Nephron progenitor cell (in vitro differentiated cells): ENCODE results near the gene RMI2.

Source experiments
- DNase-seq: peaks from one replicate; pipeline ENCODE4 v3.0.0; 2021
- H3K27ac Mint-ChIP-seq: 2 replicates; pipeline ENCODE4 v1.8.0; 2021; ENCODE audit warnings: mild to moderate bottlenecking, moderate library complexity, mixed read lengths
- H3K27me3 Mint-ChIP-seq: 2 replicates; pipeline ENCODE4 v1.8.0; 2021; ENCODE audit warnings: mild to moderate bottlenecking, low read depth, mixed read lengths; ENCODE audit not compliant: poor library complexity
- H3K36me3 Mint-ChIP-seq: 2 replicates; pipeline ENCODE4 v1.8.0; 2021; ENCODE audit warnings: low read depth, mixed read lengths
- H3K4me1 Mint-ChIP-seq: 2 replicates; pipeline ENCODE4 v1.8.0; 2021; ENCODE audit warnings: mixed read lengths
- H3K4me3 Mint-ChIP-seq: 2 replicates; pipeline ENCODE4 v1.8.0; 2021; ENCODE audit warnings: mild to moderate bottlenecking, moderate library complexity, mixed read lengths
- H3K9me3 Mint-ChIP-seq: 2 replicates; pipeline ENCODE4 v1.8.0; 2021; ENCODE audit warnings: mild to moderate bottlenecking, moderate library complexity, mixed read lengths
- TF ChIP-seq, protein P1 (sequence below): fragments of 200-600 bp; sonication (generic); IDR thresholded peaks from 2 replicates; pipeline ENCODE4 v1.5.0; 2021; ENCODE audit warnings: antibody characterized with exemption

The RMI2 gene

DNA sequence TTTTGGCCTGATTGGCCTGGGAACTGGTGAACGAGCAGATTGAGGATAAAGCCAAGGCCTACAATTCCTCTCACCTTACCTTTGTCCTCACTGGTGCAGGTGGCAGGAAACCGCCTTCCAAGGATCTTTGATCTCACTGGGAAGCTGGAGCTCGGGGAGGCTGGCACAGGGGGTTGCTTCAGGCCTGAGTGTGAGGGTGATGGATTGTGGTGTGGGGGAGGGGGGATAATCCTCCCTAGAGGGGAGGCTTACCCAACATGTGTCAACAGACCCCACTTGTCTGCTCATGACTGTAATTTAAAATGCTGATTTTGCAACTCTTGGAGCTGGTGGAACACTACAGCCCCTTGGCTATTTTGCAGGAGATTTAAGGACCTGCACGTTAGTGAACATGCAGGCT lies 4.5 kb upstream of the RMI2 start:
- Mint-ChIP-seq H3K27me3 (peaks cover 3% of the 10 kb centered on the region), H3K9me3 (peaks cover 18% of the 10 kb centered on the region), H3K4me3 (no peak overlapping the region), H3K36me3 (peaks cover 8% of the 10 kb centered on the region), H3K27ac (no peak overlapping the region), H3K4me1 (peaks cover 31% of the 10 kb centered on the region)
- DNase-seq = no peak
- TF ChIP-seq, protein P1, sequence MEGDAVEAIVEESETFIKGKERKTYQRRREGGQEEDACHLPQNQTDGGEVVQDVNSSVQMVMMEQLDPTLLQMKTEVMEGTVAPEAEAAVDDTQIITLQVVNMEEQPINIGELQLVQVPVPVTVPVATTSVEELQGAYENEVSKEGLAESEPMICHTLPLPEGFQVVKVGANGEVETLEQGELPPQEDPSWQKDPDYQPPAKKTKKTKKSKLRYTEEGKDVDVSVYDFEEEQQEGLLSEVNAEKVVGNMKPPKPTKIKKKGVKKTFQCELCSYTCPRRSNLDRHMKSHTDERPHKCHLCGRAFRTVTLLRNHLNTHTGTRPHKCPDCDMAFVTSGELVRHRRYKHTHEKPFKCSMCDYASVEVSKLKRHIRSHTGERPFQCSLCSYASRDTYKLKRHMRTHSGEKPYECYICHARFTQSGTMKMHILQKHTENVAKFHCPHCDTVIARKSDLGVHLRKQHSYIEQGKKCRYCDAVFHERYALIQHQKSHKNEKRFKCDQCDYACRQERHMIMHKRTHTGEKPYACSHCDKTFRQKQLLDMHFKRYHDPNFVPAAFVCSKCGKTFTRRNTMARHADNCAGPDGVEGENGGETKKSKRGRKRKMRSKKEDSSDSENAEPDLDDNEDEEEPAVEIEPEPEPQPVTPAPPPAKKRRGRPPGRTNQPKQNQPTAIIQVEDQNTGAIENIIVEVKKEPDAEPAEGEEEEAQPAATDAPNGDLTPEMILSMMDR = no peak

DNA sequence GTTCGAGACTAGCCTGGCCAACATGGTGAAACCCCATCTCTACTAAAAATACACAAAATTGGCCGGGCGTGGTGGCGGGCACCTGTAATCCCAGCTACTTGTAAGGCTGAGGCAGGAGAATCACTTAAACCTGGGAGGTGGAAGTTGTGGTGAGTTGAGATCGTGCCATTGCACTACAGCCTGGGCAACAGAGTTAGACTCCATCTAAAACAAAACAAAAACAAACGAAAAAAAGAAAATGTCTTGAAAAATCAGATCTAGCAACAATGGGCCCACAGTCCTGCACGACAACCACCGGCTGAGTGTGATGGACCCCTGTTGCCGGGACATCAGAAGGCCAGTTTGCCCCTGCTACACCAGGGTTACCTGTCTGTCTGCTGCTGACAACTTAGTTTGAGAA lies 3.9 kb upstream of the RMI2 start:
- Mint-ChIP-seq H3K4me3 (no peak overlapping the region), H3K9me3 (peaks cover 16% of the 10 kb centered on the region), H3K4me1 (peaks cover 35% of the 10 kb centered on the region), H3K27me3 (peaks cover 3% of the 10 kb centered on the region), H3K27ac (no peak overlapping the region), H3K36me3 (peaks cover 7% of the 10 kb centered on the region)
- no peak for DNase-seq
- TF ChIP-seq, protein P1 = no peak

DNA sequence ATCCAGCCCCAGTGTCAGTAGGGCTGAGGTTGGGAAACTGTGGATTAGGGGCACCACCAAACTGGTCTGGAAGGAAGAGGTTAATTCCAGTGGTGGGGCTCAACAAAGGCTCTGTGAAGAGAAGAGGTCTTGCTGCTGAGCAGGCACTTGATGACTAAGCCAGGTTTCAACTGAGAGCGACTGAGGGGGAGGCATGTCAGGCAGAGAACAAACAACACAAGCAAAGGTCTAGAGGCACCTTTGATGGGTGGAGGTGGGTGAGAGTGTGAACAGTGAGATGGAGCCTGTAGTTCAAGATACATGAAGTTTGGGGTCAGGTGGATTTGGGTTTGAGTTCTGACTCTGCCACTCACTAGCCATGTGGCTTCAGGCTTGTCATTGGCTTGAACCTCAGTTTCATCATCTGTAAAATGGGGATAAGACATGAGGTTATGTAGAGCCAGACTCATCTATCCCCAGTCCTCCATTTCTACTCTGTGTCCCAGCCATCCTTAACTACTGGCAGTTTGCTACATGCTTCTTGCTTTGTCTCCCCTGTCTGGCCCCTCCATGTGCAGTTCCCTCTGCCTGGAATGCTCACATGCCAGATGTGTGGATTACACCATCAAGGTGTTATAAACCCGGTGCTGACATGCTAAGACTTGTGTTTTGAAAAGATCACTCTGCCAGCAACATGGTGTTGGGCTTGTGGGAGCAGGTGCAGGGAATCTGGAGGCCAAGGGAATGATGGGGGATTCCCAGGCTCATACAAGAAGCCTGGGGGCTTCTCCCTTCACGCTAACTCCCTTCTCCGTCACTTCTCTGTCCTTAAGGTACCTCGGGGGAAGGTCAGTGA lies 3.0 kb upstream of the RMI2 start:
- H3K9me3 Mint-ChIP-seq = peaks cover 7% of the 10 kb centered on the region
- no peaks in the 10 kb centered on the region for H3K27me3 Mint-ChIP-seq
- peaks cover 43% of the 10 kb centered on the region for H3K4me1 Mint-ChIP-seq
- TF ChIP-seq, protein P1 = no peak
- no peak overlapping the region for H3K4me3 Mint-ChIP-seq
- H3K27ac Mint-ChIP-seq = no peak overlapping the region
- DNase-seq = no peak
- H3K36me3 Mint-ChIP-seq = no peaks in the 10 kb centered on the region

DNA sequence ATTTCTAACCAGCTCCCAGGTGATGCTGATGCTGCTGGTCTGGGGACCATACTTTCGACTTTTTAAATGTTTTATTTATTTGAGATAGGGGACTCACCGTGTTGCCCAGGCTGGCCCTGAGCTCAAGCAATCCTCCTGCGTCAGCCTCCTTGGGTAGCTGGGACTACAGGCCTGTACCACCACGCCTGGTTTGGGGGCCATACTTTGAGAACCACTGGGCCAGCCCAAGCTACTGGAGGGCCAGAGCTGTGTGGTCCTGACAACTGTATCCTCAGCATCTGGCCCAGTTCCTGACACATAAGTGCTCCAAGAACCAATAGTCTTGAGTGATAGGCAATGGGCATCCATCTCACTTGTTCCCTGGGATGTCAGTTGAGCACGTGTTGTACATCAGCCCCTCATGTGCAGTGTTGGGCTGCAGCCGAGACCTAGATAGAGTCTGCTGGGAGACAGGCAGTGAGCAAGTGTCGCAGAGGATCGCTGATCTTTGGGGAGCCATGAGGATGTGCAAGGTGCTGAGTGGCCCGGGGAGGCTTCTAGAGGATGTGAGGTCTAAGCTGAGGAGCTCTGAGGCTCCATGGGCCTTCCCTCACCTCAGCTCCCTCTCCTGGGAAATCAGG lies 1.6 kb downstream of the RMI2 start:
- Mint-ChIP-seq H3K4me3 (peak overlapping the region; percentile 91), H3K27ac (no peak overlapping the region), H3K36me3 (peaks cover 10% of the 10 kb centered on the region), H3K27me3 (peaks cover 2% of the 10 kb centered on the region), H3K9me3 (no peaks in the 10 kb centered on the region), H3K4me1 (peaks cover 69% of the 10 kb centered on the region)
- TF ChIP-seq, protein P1 = no peak
- no peak for DNase-seq

DNA sequence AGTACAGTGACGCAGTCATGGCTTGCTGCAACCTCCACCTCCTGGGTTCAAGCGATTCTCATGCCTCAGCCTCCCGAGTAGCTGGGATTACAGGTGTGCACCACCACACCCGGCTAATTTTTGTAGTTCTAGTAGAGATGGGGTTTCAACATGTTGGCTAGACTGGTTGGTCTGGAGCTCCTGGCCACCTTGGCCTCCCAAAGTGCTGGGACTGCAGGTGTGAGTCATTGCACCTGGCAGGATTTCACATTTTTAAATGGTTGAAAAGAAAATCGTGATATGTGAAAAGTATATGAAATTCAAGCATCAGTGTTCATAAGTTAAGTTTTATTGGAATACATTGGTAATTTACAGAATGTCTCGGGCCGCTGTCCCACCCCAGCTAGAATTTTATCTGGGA lies 2.6 kb downstream of the RMI2 start:
- no peaks in the 10 kb centered on the region for H3K9me3 Mint-ChIP-seq
- TF ChIP-seq, protein P1 = no peak
- no peak overlapping the region for H3K27ac Mint-ChIP-seq
- peaks cover 2% of the 10 kb centered on the region for H3K27me3 Mint-ChIP-seq
- peaks cover 19% of the 10 kb centered on the region for H3K36me3 Mint-ChIP-seq
- no peak overlapping the region for H3K4me3 Mint-ChIP-seq
- DNase-seq = no peak
- peaks cover 59% of the 10 kb centered on the region for H3K4me1 Mint-ChIP-seq
